Measurements from ENCODE around the gene PPP1R15A. TPM values are rescaled to one million over a fixed set of nuclear protein-coding genes. Genes with fewer than 3 reads are reported as not detected.

Gene PPP1R15A
- total and polyA plus RNA-seq, 4 donors, result 5.6 to 52.5 (median 11.3) TPM

DNA sequence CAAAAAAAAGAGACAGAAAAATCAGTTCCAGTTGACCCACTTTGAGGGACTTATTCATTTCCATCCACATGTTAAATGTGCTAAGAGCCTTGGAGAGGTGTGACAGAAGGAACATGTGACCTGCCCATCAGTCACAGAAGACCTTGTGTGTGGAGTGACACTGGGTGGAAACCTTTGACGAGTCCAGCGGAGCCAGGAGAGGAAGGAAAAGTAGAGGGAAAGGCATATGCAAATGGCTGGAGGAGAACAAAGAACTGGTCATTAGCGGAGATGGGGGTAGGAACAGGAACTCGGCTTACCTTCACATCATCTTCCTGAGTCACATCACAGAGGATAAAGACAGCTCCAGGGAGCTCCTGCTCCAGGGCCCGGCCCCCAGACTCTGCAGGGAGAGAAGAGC lies 38.2 kb upstream of the PPP1R15A start:
- Histone ChIP-seq H3K36me3 (ENCODE audit: control insufficient read depth in 4 of 4, insufficient read depth in 3 of 4, low read depth in 1 of 4, low read length in 3 of 4) (peaks cover 2 to 14% (median 3%) of the 10 kb centered on the region in 4 donors), H3K4me3 (ENCODE audit: low read depth in 1 of 3, low read length in 3 of 3) (no peak overlapping the region), H3K9me3 (ENCODE audit: control insufficient read depth in 4 of 4, low read length in 3 of 4) (no peaks in the 10 kb centered on the region), H3K9ac (ENCODE audit: low read depth in 1 of 2, low read length in 2 of 2) (no peak overlapping the region), H3K4me1 (ENCODE audit: control insufficient read depth in 4 of 4, insufficient read depth in 4 of 4, low read length in 3 of 4) (peaks cover 5 to 35% (median 22%) of the 10 kb centered on the region in 4 donors), H3K27me3 (ENCODE audit: control insufficient read depth in 4 of 4, insufficient read depth in 4 of 4, low read length in 3 of 4) (no peaks in the 10 kb centered on the region), H3K27ac (ENCODE audit: low read depth in 1 of 2, low read length in 2 of 2) (no peak overlapping the region)
- 75% methylated on average over 5 of the region's 5 CpGs for WGBS
- TF ChIP-seq HNF4G (IDR thresholded peaks at IDR 0.05) (no peak), JUND (IDR thresholded peaks at IDR 0.05) (no peak), SP1 (IDR thresholded peaks at IDR 0.05) (no peak), NR2F2 (IDR thresholded peaks at IDR 0.05) (no peak), FOXA2 (IDR thresholded peaks at IDR 0.05) (no peak), RAD21 (IDR thresholded peaks at IDR 0.05) (no peak), FOXA1 (IDR thresholded peaks at IDR 0.05) (no peak), YY1 (IDR thresholded peaks at IDR 0.05) (no peak), GABPA (IDR thresholded peaks at IDR 0.05 in 1 of 2, conservative IDR thresholded peaks at IDR 0.05 in 1 of 2) (no peak)
- TF ChIP-seq, protein P1, sequence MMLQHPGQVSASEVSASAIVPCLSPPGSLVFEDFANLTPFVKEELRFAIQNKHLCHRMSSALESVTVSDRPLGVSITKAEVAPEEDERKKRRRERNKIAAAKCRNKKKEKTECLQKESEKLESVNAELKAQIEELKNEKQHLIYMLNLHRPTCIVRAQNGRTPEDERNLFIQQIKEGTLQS (IDR thresholded peaks at IDR 0.05), result no peak
- TF ChIP-seq, protein P2, sequence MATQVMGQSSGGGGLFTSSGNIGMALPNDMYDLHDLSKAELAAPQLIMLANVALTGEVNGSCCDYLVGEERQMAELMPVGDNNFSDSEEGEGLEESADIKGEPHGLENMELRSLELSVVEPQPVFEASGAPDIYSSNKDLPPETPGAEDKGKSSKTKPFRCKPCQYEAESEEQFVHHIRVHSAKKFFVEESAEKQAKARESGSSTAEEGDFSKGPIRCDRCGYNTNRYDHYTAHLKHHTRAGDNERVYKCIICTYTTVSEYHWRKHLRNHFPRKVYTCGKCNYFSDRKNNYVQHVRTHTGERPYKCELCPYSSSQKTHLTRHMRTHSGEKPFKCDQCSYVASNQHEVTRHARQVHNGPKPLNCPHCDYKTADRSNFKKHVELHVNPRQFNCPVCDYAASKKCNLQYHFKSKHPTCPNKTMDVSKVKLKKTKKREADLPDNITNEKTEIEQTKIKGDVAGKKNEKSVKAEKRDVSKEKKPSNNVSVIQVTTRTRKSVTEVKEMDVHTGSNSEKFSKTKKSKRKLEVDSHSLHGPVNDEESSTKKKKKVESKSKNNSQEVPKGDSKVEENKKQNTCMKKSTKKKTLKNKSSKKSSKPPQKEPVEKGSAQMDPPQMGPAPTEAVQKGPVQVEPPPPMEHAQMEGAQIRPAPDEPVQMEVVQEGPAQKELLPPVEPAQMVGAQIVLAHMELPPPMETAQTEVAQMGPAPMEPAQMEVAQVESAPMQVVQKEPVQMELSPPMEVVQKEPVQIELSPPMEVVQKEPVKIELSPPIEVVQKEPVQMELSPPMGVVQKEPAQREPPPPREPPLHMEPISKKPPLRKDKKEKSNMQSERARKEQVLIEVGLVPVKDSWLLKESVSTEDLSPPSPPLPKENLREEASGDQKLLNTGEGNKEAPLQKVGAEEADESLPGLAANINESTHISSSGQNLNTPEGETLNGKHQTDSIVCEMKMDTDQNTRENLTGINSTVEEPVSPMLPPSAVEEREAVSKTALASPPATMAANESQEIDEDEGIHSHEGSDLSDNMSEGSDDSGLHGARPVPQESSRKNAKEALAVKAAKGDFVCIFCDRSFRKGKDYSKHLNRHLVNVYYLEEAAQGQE (IDR thresholded peaks at IDR 0.05), result no peak
- TF ChIP-seq, protein P3, sequence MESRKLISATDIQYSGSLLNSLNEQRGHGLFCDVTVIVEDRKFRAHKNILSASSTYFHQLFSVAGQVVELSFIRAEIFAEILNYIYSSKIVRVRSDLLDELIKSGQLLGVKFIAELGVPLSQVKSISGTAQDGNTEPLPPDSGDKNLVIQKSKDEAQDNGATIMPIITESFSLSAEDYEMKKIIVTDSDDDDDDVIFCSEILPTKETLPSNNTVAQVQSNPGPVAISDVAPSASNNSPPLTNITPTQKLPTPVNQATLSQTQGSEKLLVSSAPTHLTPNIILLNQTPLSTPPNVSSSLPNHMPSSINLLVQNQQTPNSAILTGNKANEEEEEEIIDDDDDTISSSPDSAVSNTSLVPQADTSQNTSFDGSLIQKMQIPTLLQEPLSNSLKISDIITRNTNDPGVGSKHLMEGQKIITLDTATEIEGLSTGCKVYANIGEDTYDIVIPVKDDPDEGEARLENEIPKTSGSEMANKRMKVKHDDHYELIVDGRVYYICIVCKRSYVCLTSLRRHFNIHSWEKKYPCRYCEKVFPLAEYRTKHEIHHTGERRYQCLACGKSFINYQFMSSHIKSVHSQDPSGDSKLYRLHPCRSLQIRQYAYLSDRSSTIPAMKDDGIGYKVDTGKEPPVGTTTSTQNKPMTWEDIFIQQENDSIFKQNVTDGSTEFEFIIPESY (IDR thresholded peaks at IDR 0.05), result no peak
- TF ChIP-seq, protein P4, sequence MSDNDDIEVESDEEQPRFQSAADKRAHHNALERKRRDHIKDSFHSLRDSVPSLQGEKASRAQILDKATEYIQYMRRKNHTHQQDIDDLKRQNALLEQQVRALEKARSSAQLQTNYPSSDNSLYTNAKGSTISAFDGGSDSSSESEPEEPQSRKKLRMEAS (IDR thresholded peaks at IDR 0.05), result no peak
- no peak for DNase-seq (ENCODE audit: low spot score)

DNA sequence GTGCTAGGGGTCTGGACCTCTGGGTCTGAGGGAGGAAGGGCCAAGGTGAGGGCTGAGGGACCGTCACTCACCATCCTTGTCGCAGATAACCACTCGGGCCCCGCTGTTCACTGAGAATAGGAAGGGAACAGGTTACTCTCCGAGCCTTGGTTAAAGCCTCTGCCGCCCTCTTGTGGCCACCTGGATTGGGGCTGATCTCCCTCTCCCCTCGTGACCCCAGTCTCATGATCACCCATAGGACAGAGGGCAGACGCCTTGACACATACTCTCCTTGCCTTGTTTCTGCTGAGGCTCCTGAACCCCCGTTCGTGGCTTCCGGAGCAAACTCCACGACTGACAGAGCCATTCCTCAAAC lies 36.5 kb upstream of the PPP1R15A start:
- H3K9ac ChIP-seq (ENCODE audit: low read depth in 1 of 2, low read length in 2 of 2), result peak overlapping the region; percentile 43 to 65
- WGBS, result 3% methylated on average over 12 of the region's 12 CpGs
- peak overlapping the region; percentile 87 to 88 for H3K27ac ChIP-seq (ENCODE audit: low read depth in 1 of 2, low read length in 2 of 2)
- peak; percentile 30 for TF ChIP-seq SP1 (IDR thresholded peaks at IDR 0.05)
- no peak for TF ChIP-seq FOXA1 (IDR thresholded peaks at IDR 0.05)
- no peak for TF ChIP-seq YY1 (IDR thresholded peaks at IDR 0.05)
- TF ChIP-seq NR2F2 (IDR thresholded peaks at IDR 0.05), result peak; percentile 78
- TF ChIP-seq EGR1 (IDR thresholded peaks at IDR 0.05; ENCODE audit: low read depth in 2 of 2), result no peak
- TF ChIP-seq, protein P3 (IDR thresholded peaks at IDR 0.05), result no peak
- TF ChIP-seq, protein P2 (IDR thresholded peaks at IDR 0.05), result no peak
- TF ChIP-seq, protein P4 (IDR thresholded peaks at IDR 0.05), result no peak
- TF ChIP-seq, protein P1 (IDR thresholded peaks at IDR 0.05), result no peak
- no peak for TF ChIP-seq FOXA2 (IDR thresholded peaks at IDR 0.05)
- TF ChIP-seq, protein P5, sequence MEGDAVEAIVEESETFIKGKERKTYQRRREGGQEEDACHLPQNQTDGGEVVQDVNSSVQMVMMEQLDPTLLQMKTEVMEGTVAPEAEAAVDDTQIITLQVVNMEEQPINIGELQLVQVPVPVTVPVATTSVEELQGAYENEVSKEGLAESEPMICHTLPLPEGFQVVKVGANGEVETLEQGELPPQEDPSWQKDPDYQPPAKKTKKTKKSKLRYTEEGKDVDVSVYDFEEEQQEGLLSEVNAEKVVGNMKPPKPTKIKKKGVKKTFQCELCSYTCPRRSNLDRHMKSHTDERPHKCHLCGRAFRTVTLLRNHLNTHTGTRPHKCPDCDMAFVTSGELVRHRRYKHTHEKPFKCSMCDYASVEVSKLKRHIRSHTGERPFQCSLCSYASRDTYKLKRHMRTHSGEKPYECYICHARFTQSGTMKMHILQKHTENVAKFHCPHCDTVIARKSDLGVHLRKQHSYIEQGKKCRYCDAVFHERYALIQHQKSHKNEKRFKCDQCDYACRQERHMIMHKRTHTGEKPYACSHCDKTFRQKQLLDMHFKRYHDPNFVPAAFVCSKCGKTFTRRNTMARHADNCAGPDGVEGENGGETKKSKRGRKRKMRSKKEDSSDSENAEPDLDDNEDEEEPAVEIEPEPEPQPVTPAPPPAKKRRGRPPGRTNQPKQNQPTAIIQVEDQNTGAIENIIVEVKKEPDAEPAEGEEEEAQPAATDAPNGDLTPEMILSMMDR (IDR thresholded peaks at IDR 0.05; ENCODE audit: low read depth, low read length, missing input control), result peak; percentile 91
- peak; percentile 60 to 63 for TF ChIP-seq HNF4A (conservative IDR thresholded peaks at IDR 0.05)
- peak; percentile 71 to 87 for TF ChIP-seq RXRA (IDR thresholded peaks at IDR 0.05)

More for the DNA sequence above, 36.5 kb upstream of the PPP1R15A start:
- Histone ChIP-seq H3K4me1 (ENCODE audit: control insufficient read depth in 4 of 4, insufficient read depth in 4 of 4, low read length in 3 of 4) (peaks cover 5 to 25% (median 15%) of the 10 kb centered on the region in 4 donors), H3K36me3 (ENCODE audit: control insufficient read depth in 4 of 4, insufficient read depth in 3 of 4, low read depth in 1 of 4, low read length in 3 of 4) (peaks cover 2 to 12% (median 3%) of the 10 kb centered on the region in 4 donors), H3K27me3 (ENCODE audit: control insufficient read depth in 4 of 4, insufficient read depth in 4 of 4, low read length in 3 of 4) (no peaks in the 10 kb centered on the region), H3K4me3 (ENCODE audit: low read depth in 1 of 3, low read length in 3 of 3) (peak overlapping the region; percentile 35 to 51 (median 47)), H3K9me3 (ENCODE audit: control insufficient read depth in 4 of 4, low read length in 3 of 4) (no peaks in the 10 kb centered on the region)
- DNase-seq (ENCODE audit: low spot score), result peak; percentile 95

All from liver (tissue), 9 donors.